ENCODE results near the gene CHERP. TPM values are rescaled to one million over a fixed set of nuclear protein-coding genes. Genes with fewer than 3 reads are reported as not detected.
A peak's percentile ranks its signal among the peaks of the same experiment; 100 is the strongest.
"Not testable (repeated sequence)": the region's sequence is repeated elsewhere in the genome, so short reads cannot be mapped to it uniquely, and the experiment has no call there.

CHERP gene
- total RNA-seq, 4 donors from 2014 or later = 8.1 to 15.5 (median 11.7) TPM

DNA sequence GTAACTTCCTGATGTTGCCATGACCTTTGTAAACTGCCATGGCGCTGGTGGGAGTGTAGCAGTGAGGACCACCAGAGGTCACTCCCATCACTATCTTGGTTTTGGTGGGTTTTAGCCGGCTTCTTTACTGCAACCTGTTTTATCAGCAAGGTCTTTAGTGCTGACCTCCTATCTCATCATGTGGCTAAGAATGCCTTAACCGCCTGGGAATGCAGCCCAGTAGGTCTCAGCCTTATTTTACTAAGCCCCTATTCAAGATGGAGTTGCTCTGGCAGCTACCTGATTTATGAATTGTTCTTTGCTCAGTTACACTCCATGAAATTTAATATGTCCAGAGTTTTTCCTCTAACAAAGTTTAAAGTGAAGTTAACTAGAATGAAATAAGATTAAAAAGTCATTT is 65.8 kb downstream of the CHERP start:
- Histone ChIP-seq H3K27ac (no peak overlapping the region), H3K4me3 (replicated peaks in 1 of 3) (no peak overlapping the region), H3K27me3 (no peaks in the 10 kb centered on the region), H3K9me3 (no peaks in the 10 kb centered on the region), H3K4me1 (no peaks in the 10 kb centered on the region), H3K36me3 (no peaks in the 10 kb centered on the region)
- intact Hi-C loops (cut with DNase I) = no loop called here
- DNase-seq = no peak
- WGBS, 2 donors = 71 to 75% methylated on average over 3 of the region's 3 CpGs
- TF ChIP-seq, protein P1, sequence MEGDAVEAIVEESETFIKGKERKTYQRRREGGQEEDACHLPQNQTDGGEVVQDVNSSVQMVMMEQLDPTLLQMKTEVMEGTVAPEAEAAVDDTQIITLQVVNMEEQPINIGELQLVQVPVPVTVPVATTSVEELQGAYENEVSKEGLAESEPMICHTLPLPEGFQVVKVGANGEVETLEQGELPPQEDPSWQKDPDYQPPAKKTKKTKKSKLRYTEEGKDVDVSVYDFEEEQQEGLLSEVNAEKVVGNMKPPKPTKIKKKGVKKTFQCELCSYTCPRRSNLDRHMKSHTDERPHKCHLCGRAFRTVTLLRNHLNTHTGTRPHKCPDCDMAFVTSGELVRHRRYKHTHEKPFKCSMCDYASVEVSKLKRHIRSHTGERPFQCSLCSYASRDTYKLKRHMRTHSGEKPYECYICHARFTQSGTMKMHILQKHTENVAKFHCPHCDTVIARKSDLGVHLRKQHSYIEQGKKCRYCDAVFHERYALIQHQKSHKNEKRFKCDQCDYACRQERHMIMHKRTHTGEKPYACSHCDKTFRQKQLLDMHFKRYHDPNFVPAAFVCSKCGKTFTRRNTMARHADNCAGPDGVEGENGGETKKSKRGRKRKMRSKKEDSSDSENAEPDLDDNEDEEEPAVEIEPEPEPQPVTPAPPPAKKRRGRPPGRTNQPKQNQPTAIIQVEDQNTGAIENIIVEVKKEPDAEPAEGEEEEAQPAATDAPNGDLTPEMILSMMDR (IDR thresholded peaks at IDR 0.05) = no peak
- no peak for TF ChIP-seq POLR2A (IDR thresholded peaks at IDR 0.05)

DNA sequence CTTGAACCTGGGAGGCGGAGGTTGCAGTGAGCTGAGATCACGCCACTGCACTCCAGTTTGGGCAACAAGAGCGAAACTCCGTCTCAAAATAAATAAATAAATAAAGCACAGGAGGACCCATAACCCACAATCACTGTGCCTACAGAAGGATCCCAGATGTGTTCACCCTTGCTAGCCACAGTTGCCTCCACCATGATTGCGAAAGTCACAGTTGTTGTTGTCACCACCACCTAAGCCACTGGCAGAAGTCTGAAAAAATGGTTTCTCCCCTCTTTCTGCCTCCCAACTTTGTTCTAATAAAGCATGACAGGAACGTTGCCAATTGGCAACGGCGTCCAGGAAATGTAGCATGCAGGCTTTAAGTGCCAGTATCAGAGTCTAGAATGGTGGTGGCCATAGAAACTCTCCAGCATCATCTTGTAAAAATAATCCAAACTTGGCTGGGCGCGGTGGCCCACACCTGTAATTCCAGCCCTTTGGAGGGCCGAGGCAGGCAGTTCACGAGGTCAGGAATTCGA is 68.3 kb downstream of the CHERP start:
- intact Hi-C loops (cut with DNase I) = no loop called here
- 63 to 78% methylated on average over 13 of the region's 13 CpGs for WGBS, 2 donors
- TF ChIP-seq, protein P1 (IDR thresholded peaks at IDR 0.05) = no peak
- TF ChIP-seq POLR2A (IDR thresholded peaks at IDR 0.05) = no peak
- H3K27ac ChIP-seq = no peak overlapping the region
- H3K9me3 ChIP-seq = no peaks in the 10 kb centered on the region
- peaks cover 16% of the 10 kb centered on the region in 2 donors for H3K4me1 ChIP-seq
- DNase-seq = peak in 1 of 2 donors; percentile 37
- H3K27me3 ChIP-seq = no peaks in the 10 kb centered on the region
- no peak overlapping the region for H3K4me3 ChIP-seq (replicated peaks in 1 of 3)
- H3K36me3 ChIP-seq = no peaks in the 10 kb centered on the region

DNA sequence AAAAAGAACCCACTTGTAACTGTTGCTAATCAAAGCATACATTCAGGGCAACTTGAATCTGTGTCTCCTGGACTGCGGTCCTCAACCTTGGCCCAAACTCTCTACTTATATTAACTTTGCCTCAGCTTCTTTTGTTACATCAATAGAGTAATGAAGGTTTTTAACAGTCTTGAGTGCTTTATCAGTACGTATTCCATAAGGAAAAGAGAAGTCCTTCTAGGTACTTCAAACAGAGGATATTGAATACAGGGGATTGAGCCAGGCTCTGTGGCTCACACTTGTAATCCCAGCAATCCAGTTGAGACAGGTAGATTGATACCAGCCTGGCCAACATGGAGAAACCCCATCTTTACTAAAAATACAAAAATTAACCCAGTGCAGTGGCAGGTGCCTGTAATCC is 69.2 kb downstream of the CHERP start:
- no peak overlapping the region for H3K4me3 ChIP-seq (replicated peaks in 1 of 3)
- TF ChIP-seq, protein P1 (IDR thresholded peaks at IDR 0.05) = no peak
- no peak for TF ChIP-seq POLR2A (IDR thresholded peaks at IDR 0.05)
- H3K27ac ChIP-seq = no peak overlapping the region
- intact Hi-C loops (cut with DNase I) = no loop called here
- DNase-seq = no peak
- no peaks in the 10 kb centered on the region for H3K27me3 ChIP-seq
- H3K4me1 ChIP-seq = peaks cover 19 to 20% of the 10 kb centered on the region in 2 donors
- H3K9me3 ChIP-seq = no peaks in the 10 kb centered on the region
- H3K36me3 ChIP-seq = no peaks in the 10 kb centered on the region
- WGBS, 2 donors = 96 to 99% methylated on average over 2 of the region's 2 CpGs

DNA sequence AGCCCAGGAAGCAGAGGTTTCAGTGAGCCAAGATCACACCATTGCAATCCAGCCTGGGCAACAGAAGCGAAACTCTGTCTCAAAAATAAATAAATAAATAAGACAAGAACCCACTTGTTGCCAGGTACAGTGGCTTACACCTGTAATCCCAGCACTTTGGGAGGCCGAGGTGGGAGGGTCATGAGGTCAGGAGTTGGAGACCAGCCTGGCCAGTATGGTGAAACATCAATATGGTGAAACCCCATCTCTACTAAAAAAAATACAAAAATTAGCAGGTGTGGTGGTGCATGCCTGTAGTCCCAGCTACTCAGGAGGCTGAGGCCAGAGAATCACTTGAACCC is 69.7 kb downstream of the CHERP start:
- intact Hi-C loops (cut with DNase I); H3K36me3 ChIP-seq; H3K9me3 ChIP-seq; DNase-seq; H3K27me3 ChIP-seq: not testable (repeated sequence)
- Histone ChIP-seq H3K4me1 (peaks cover 19 to 24% of the 10 kb centered on the region in 2 donors), H3K27ac (peak overlapping the region in 2 of 3 donors; percentile 71 to 81), H3K4me3 (replicated peaks in 1 of 3) (peak overlapping the region in 2 of 3 donors; percentile 72 to 95)
- 53 to 78% methylated on average over 2 of the region's 2 CpGs for WGBS, 2 donors

DNA sequence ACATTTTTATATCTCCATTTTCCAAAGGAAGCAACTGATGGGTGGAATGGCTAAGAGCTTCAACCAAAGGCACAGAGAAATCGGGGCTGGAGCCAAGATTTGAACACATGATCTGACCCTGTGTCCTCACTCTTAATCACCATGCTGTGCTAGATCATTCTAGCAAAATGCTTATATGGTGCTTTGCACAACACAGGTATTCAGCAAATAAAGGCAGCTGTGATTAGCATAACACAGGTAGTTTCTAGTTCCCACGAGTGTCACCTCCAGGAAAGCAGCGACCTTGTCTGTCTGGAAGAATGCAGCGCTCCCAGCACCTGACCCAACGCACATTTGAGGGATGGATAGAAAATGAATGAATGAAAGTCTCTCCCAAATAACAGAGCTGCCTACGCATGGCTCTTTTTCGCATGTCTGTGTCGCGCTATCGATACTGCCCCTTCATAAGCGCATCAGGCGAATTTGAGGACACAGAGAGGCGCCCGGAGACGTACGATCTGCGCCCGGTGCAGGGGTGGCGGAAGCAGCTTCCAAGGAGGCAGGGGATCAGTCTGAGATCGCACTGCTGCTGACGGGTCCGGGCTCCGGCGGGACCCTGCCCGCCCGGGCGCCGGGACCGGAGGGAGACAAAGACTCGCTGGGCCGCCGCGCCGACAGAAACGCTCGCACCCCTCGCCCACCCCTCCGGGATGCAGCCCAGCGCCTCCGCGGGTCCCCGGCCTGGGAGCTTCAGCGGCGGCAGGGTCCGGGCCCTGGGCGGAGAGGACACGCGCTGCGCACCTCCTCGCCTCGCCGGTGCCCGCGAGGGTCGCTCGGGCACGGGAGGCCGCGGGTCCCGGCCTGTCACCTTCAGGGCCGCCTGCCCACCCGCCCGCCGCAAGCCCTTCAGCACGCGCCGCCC is 71.1 kb downstream of the CHERP start:
- H3K27ac ChIP-seq = peak overlapping the region; percentile 60 to 69 (median 60)
- H3K36me3 ChIP-seq = no peaks in the 10 kb centered on the region
- H3K4me1 ChIP-seq = peaks cover 26 to 38% of the 10 kb centered on the region in 2 donors
- peak overlapping the region; percentile 6 to 95 (median 53) for H3K4me3 ChIP-seq (replicated peaks in 1 of 3)
- WGBS, 2 donors = 3% methylated on average over 11 to 15 of the region's 67 CpGs
- intact Hi-C loops (cut with DNase I) = no loop called here
- no peak for DNase-seq
- no peaks in the 10 kb centered on the region for H3K27me3 ChIP-seq
- H3K9me3 ChIP-seq = no peaks in the 10 kb centered on the region
- TF ChIP-seq, protein P1 (IDR thresholded peaks at IDR 0.05) = no peak
- no peak for TF ChIP-seq POLR2A (IDR thresholded peaks at IDR 0.05)
